BJ (cell line): ENCODE data around the gene CAMK2B. TPM values are rescaled to one million over a fixed set of nuclear protein-coding genes. Genes with fewer than 3 reads are reported as not detected.

ENCODE experiments used
- CTCF ChIA-PET: fragments of 350-600 bp; formaldehyde crosslinking; extraction: SDS; loops from one replicate; lab custom pipeline; 2021; ENCODE audit warnings: antibody characterized with exemption, inconsistent platforms; lab: Yijun Ruan, JAX
- POLR2A ChIA-PET: fragments of 300-600 bp; sonication (Branson Sonifier 250); formaldehyde crosslinking; extraction: SDS; loops from one replicate; lab custom pipeline; 2021; ENCODE audit warnings: antibody characterized with exemption; lab: Charles Lee
- DNase-seq: peaks from one replicate; pipeline ENCODE4 v3.0.0-alpha.2; 2011; ENCODE audit warnings: low read depth
- H3K27me3 ChIP-seq: 2 replicates; pipeline ENCODE4 v1.6.0; 2011; ENCODE audit warnings: low read length; ENCODE audit not compliant: control insufficient read depth, insufficient read depth
- H3K36me3 ChIP-seq: 2 replicates; pipeline ENCODE4 v1.5.1; 2011; ENCODE audit warnings: low read length; ENCODE audit not compliant: control insufficient read depth, insufficient read depth
- H3K4me3 ChIP-seq: 2 replicates; pipeline ENCODE4 v1.5.1; 2011; ENCODE audit warnings: low read depth, mild to moderate bottlenecking, control low read depth, low read length
- CTCF ChIP-seq: IDR thresholded peaks from 2 replicates; pipeline ENCODE4 v1.5.1; 2011; ENCODE audit warnings: low read depth, mild to moderate bottlenecking, control low read depth, inconsistent platforms, low read length, moderate library complexity; ENCODE audit not compliant: insufficient read depth
- polyA plus RNA-seq: library from polyadenylated mRNA; depleted of rRNA; stranded (reverse); fragments of >200 nt; gene quantifications from 2 replicates; pipeline ENCODE4 v1.2.3, GENCODE V29; 2011

The CAMK2B gene
- polyA plus RNA-seq, 1 experiment, result 0.10 TPM

- Histone ChIP-seq H3K27me3 (peaks cover 13% of the 10 kb centered on the region), H3K4me3 (no peak overlapping the region), H3K36me3 (no peaks in the 10 kb centered on the region)
- peak; percentile 87 for DNase-seq
- no peak for TF ChIP-seq CTCF
- POLR2A ChIA-PET, result no interaction called here
- CTCF ChIA-PET, result interaction anchor here (0.6 to 3.5 kb wide), 4 partner anchors 19 to 310 kb away, joined by 3 to 25 read pairs (median 4); no protein-coding TSS in a partner anchor
Measured at GRCh38 chr7:44259547-44260457, 65.6 kb downstream of the CAMK2B start.

- TF ChIP-seq CTCF, result no peak
- ChIA-PET POLR2A (interaction anchor here (0.5 kb wide), 1 partner anchor 276 kb away, joined by 10 read pairs; no protein-coding TSS in a partner anchor), CTCF (interaction anchor here (0.9 to 3.5 kb wide), 5 partner anchors 14 to 311 kb away, joined by 3 to 25 read pairs (median 4); no protein-coding TSS in a partner anchor)
- no peak for DNase-seq
- Histone ChIP-seq H3K36me3 (no peaks in the 10 kb centered on the region), H3K4me3 (no peak overlapping the region), H3K27me3 (peaks cover 5% of the 10 kb centered on the region)
Measured at GRCh38 chr7:44258865-44259546, 66.4 kb downstream of the CAMK2B start.

- ChIA-PET CTCF (interaction anchor here (0.5 to 3.5 kb wide), 5 partner anchors 11 to 219 kb away, joined by 3 to 25 read pairs (median 4); no protein-coding TSS in a partner anchor), POLR2A (interaction anchor here (0.5 kb wide), 1 partner anchor 277 kb away, joined by 10 read pairs; no protein-coding TSS in a partner anchor)
- Histone ChIP-seq H3K36me3 (no peaks in the 10 kb centered on the region), H3K4me3 (no peak overlapping the region), H3K27me3 (peaks cover 2% of the 10 kb centered on the region; the same call in 1 of the 2 replicates)
- no peak for TF ChIP-seq CTCF
- DNase-seq, result no peak
Measured at GRCh38 chr7:44258423-44258760, 67.0 kb downstream of the CAMK2B start.

GRCh38 chr7:44257618-44258422 lies 67.6 kb downstream of the CAMK2B start:
- no peak for TF ChIP-seq CTCF
- POLR2A ChIA-PET, result interaction anchor here (0.5 kb wide), 1 partner anchor 278 kb away, joined by 10 read pairs; no protein-coding TSS in a partner anchor
- H3K4me3 ChIP-seq, result no peak overlapping the region

More at GRCh38 chr7:44257618-44258422, 67.6 kb downstream of the CAMK2B start:
- CTCF ChIA-PET, result interaction anchor here (0.5 to 3.5 kb wide), 5 partner anchors 10 to 220 kb away, joined by 3 to 25 read pairs (median 4); no protein-coding TSS in a partner anchor
- peak; percentile 26 for DNase-seq
- no peaks in the 10 kb centered on the region for H3K36me3 ChIP-seq
- peaks cover 1% of the 10 kb centered on the region; the same call in 1 of the 2 replicates for H3K27me3 ChIP-seq
